ENCODE results near the gene EHMT2.
"Not testable (repeated sequence)": the region's sequence is repeated elsewhere in the genome, so short reads cannot be mapped to it uniquely, and the experiment has no call there.

The EHMT2 gene

DNA sequence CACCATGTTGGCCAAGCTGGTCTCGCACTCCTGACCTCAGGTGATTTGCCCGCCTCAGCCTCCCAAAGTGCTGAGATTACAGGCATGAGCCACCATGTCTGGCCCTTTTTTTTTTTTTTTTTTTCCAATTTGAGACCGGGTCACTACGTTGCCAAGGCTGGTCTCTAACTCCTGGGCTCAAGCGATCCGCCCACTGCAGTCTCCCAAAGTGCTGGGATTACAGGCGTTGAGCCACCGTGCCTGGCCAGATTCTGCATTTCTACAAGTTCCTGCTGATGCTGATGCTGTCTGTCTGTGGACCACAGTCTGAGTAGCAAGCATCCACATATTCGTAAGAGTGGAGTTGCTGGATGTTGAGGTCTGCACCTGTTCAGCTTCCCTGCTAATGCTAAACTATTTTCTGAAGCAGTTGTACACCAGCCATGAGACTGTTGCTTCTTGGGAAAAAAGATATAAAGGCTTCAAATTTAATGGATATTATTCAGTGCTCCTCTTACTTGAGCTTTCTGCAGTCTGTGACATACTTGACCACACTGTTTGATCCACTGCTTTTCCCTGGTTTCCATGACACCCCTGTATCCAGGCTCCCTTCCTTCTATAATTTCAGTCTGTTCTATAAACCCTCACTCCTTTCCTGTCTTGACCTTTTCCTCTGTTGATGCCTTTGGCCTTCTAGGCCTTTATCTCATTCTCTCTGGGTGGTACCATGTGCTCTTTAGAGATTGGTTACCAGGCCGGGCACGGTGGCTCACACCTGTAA, 14.5 kb upstream of the EHMT2 start:
- no peak for DNase-seq

DNA sequence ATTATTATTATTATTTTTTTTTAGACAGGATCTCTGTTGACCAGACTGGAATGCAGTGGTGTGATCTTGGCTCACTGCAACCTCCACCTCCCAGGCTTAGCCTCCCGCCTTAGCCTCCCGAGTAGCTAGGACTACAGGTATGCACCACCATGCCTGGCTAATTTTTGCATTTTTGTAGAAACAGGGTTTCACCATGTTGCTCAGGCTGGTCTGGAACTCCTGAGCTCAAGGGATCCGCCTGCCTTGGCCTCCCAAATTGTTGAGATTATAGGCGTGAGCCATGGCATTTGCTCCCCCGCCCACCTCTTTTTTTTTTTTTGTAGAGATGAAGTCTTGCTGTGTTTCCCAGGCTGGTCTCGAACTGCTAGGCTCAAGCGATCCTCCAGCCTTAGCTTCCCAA, 11.8 kb upstream of the EHMT2 start:
- DNase-seq = not testable (repeated sequence)

DNA sequence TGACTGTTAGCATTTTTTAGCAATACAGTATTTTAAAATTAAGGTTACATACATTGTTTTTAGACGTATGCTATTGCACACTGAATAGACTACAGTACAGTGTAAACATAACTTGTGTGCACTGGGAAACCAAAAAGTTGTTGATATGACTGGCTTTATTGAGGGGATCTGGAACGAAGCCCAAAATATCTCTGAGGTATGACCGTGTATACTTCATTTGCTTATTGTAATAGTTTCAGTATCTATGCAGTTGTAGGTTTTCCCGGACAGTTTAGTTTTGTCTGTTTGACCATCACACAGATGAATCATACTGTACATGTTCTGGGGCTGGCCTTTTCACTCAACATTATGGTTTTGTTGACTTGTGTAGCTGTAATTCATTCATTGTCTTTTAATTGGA, 11.3 kb upstream of the EHMT2 start:
- no peak for DNase-seq

DNA sequence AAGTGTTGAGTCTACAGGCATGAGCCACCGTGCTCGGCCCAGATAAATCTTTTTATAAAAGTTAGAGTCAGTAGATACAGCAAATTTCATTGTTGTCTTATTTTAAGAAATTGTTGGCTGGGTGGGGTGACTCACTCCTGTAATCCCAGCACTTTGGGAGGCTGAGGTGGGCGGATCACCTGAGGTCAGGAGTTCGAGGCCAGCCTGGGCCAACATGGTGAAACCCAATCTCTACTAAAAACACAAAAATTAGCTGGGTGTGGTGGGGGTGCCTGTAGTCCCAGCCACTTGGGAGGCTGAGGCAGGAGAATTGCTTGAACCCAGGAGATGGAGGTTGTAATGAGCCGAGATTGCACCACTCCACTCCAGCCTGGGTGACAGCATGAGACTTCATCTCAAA, 10.8 kb upstream of the EHMT2 start:
- not testable (repeated sequence) for DNase-seq

DNA sequence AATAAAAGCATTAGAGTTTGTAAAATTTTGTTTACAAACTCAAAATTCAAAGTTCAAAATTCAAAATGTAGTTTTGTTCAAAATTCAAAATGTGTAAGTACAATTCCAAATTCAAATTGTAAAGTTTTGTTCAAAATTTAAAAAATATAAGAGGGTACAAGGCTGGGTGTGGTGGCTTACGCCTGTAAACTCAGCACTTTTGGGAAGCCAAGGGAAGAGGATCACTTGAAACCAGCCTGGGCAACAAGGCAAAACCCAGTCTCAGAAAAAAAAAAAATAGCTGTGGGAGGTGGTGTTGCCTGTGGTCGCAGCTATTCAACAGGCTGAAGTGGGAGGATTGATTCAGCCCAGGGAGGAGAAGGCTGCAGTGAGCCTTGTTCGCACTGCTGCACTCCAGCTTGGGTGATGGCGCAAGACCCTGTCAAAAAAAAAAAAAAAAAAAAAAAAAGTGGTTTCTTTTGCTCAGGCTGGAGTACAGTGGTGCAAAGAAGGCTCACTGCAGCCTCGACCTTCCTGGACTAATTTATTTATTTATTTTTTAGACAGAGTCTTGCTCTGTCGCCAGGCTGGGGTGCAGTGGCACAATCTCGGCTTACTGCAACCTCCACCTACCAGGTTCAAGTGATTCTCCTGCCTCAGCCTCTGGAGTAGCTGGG, 9.8 kb upstream of the EHMT2 start:
- peak; percentile 57 for DNase-seq

DNA sequence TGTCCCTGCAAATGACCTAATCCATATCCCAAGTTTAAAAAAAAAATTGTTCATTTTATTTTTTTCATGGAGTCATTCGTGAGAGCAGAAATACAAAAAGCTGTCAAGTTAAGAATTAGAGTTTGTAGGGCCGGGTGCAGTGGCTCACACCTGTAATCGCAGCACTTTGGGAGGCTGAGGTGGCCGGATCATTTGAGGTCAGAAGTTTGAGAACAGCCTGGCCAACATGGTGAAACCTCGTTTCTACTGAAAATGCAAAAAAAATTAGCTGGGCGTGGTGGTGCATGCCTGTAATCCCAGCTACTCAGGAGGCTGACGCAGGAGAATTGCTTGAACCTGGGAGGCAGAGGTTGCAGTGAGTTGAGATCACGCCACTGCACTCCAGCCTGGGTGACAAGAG, 9.2 kb upstream of the EHMT2 start:
- DNase-seq = not testable (repeated sequence)

DNA sequence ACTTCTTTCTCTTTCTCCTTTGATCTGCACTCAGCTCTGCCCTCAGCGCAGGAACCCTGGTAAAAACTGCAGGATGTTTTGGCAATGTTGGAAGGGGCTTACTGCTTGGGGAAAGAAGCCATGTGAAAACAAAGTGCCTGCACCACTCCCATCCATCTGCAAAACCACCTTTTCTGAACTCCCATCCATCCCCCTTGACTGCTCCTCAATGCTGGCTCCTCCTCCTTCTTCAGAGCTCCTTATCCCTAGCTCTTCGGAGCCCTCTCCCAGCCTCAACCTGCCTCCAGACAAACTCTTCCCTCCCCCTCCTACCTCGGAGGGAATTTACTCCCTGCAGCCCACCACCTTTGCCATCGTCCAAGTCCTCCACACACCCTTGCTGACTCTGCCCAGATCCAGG, 8.6 kb upstream of the EHMT2 start:
- no peak for DNase-seq

DNA sequence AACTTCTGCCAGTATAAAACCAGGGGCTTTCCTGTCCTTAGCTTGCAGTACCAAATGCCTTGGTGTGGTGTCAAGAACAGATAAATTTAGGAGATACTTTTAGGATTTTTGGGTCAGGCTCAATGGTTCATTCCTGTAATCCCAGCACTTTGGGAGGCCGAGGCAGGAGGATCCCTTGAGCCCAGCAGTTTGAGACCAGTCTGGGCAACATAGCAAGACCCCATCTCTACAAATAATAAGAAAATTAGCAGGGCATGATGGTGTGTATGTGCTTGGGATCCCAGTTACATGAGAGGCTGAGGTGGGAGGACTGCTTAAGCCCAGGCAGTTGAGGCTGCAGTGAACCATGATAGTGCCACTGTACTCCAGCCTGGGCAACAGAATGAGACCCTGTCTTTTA, 7.5 kb upstream of the EHMT2 start:
- DNase-seq = no peak

DNA sequence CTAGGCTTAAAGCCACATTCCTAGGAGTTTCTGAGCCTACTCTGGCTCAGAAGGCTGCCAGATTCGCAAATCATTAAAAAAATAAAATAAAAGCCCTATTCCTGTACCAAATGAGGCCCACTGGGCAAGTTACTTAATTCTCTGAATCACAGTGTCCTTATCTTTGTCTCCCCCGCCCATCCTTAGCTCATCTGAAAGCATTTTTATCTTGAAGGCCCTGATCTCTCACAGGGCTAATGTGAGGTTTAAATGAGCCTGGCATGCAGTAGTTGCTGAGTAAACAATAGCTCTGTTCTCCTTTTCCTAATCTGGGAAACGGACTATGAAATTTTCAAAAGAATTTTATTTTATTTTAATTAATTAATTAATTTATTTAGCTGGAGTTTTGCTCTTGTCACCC, 6.5 kb upstream of the EHMT2 start:
- no peak for DNase-seq

DNA sequence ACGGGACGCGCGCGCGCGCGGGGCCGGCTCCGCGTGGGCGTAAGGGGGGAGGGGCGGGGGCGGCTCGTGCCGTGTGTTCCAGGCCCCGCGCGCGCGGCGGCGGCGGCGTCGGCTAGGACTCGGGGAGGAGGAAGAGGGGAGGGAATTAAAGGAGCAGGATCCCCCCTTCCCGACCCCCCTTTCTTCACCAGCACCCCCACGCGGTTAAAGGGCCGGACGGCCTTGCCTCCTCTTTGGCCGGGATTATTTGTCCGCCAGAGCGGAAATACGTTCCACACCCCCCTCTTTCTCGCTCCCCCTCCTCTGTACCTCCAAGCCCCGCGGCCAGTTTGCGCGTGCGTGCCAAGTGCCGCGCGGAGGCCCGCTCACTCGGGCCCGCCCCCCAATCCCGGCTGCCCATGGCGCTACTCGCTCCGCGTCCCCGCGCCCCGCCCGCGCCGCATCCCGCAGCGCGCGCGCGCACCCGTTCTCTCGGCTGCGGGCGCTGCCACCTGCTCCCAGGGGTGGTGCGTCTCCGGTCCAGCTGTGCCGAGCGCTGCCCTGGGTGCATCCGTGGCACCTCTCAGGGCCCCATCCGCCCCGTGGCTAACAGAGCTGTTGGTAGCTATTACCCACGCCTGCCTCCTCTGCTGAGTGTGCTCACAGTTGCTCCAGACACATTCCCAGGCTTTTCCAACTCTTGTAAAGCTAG, 4.6 kb upstream of the EHMT2 start, which contains the start of gene ZBTB12:
Gene ZBTB12, minus strand, starts transcription at position 134 of the 691 bp plus-strand sequence. CDS start 781 bp downstream, outside the sequence.
- no peak for DNase-seq

DNA sequence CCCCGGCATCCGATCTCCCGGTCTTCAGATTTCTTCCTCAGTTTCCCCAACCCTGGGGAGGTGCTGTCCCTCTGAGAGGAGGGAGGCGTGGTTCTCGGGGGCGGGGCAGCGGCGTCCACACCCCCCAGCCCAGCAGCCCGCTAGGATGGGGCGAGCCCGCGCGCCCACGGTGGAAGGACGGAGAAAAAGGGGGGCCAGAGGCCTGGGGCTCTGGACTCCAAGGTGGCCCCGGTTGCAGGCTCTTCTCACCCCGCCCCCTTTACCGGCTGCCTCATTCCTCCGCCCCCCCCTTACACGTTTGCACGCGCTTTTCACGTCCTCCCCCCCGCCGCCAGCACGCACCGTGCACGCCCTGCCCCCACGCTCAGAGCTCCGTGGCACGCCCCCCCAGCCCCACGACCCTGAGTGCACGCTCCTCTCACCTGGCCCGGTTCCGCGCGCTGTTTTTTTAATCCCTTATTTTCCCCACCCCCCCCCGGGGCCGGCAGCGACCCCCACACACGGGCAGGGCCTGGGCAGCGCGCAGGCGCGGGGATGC, 4.0 kb upstream of the EHMT2 start:
- no peak for DNase-seq

DNA sequence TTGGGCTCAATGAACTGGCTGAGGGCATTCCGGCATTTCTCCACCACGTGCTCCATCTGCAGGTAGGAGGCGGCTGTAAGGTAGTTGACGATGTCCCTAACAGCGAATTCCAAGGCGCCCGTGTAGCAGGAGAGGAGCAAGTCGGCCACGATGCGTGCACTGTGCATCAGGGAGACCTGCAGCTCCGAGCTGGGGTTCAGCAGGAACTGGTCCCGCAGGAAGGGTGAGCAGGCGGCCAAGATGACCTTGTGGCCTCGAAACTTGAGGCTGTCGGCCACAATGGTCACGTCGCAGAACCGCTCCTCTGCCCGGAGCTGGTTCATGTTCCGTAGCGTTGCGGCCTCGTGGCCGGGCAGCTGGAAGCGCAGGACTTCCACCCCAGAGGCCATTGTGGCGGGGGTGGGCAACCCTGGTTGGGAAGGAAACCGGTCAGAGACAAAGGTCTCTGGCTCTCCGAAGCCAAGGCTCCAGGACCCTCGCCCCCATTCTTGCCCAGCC, 3.5 kb upstream of the EHMT2 start:
- no peak for DNase-seq

DNA sequence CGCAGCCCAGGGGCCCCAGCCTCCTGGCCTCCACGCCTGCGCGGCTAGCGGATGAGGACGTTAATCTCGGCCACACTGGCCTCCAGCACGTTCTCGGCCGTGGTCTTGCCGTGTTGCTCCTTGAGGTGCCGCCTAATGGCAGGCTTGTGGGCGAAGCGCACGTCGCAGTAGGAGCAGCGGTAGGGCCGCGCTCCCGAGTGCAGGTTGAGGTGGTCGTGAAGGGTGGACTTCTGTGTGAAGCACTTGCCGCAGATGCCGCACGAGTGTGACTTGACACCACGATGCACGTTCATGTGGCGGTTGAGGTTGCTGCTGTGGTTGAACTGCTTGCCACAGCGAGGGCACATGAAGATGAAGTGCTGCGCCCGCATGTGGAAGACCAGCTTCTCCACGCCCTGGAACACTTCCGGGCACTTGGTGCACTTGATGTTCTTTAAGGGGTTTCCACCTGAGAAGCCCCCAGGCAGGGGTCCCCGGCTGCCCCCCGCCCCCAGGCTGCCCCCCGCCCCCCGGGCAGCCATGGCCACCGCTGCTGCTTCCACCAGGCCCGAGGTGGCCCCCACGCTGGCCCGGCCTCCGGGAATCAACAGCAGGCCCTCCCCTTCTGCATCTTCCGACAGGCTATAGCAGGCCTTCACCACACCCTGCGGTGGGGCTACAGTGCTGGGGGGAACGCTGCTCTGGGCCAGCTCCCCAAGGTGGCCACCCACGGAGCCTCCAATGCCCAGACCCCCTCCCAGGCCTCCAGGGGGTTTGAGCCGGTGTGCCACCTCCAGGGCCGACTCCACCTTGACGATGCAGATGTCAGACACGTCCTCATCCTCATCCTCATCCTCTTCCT, 2.6 kb upstream of the EHMT2 start:
- DNase-seq = no peak

DNA sequence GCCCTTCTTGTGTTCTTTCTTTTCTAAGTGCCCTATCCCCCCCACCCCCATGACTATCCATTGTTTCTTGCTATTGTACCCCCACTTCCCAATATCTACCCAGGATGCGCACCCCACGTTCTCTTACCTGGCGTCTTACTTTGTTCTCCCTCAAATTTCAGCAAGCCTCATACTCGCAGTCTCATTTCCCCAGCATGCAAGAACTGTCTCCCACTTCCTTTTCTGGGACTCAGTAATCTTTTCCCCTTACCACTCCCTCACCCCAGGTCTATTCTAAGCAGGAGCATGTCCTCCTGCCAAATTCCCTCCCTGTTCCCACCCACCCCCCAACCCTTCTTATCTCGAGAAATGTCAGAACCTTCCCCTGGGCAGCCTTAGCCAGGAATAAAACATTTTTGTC, 1.7 kb upstream of the EHMT2 start:
- no peak for DNase-seq

DNA sequence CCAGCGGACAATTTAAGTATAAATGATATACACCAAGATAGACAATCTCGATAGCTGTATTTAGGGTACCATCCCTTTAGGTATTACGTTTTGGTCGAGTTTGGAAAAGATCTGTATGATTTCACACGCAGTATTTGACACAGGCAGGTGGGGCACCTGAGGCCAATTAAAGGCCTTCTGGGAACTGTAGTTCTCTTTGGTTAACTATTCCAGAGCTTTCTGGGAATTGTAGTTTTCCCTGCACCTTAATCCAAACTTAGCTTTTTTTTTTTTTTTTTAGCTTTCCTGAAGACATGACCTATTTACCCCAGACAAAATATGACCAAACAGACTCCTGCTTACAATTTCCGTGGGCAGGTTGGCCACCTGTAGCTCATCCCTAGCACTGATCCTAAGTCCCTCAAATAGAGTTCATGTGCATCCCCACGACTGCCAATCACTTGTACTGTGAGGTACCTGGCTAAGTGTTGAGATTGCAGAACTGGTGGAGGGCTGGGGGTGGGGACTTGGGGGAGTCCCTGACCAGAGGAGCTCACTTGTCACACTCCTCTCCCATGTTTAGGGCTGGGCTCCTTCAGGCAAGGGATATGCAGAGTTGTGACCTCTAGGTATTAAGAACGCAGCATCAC, 999 bp upstream of the EHMT2 start:
- no peak for DNase-seq

DNA sequence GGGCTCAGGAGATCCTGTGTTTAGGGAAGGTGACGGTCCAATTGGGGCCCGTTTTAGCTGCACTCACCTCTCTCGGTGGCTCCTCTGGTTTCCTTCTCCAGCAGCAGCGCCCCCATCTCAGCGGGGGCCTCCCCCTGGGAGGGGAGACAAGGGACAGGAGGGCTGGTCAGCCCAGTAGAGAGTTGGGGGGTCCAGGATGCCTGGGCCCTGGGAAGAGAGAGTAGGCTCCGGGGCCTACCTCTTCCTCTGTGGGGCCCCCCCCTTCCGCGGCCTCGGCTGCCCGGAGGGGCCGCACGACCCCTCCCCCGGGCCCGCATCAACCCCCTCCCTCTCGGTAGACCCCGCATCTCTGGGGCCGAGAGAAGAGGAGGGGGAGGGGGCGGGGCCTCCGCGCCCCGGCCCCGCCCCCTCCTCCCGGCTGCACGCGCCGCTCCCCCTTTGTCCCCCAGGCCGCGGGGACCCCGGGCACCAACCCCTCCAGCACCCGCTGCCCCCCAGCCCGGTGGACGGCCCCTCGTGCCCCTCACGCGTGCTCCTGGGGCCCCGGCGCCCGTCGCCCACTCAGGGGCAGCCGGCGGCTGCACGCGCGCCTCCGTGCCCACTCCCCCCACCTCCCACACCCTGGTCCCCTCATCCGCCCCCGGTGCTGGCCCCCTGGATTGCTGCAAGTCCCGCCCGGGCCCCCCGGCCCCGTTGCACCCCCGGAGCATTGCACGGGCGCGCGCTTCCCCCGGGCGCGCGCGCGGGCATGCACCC, 464 bp downstream of the EHMT2 start:
- no peak for DNase-seq

DNA sequence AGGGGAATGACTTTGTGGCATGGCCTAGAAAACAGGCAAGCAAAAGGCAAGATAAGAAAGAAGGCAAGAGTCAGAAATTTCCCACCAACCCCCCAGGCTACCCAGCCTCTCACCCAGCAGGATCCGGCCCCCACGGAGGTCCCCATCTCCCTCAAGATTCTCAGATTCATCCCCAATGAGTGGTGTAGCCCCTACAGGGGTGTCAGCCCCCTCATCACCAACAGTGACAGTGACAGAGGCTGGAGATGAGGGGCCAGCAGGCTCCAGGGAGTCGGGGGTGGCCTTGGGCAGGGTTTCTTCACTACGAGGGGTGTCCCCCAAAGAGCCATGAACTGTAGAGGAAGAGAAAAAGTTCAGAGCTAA, 1.0 kb downstream of the EHMT2 start:
- no peak for DNase-seq

DNA sequence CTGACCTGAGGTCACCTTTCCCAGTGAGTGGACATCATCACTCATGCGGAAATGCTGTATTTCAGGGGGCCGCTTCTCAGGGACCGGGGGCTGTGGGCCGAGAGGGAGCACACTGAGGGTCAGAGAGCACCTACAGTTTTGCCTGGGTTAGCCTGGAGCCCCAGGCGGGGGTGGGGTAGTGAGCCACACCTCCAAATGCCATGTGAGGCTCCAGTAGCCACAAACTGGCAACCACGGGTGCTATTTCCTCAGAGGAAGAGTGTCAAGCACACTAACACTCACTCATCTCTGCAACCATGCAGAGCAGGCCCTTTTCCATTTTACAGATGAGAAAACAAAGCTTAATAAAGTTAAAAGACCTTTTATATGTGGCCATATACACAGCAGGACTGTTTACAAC, 4.7 kb downstream of the EHMT2 start:
- DNase-seq = no peak

DNA sequence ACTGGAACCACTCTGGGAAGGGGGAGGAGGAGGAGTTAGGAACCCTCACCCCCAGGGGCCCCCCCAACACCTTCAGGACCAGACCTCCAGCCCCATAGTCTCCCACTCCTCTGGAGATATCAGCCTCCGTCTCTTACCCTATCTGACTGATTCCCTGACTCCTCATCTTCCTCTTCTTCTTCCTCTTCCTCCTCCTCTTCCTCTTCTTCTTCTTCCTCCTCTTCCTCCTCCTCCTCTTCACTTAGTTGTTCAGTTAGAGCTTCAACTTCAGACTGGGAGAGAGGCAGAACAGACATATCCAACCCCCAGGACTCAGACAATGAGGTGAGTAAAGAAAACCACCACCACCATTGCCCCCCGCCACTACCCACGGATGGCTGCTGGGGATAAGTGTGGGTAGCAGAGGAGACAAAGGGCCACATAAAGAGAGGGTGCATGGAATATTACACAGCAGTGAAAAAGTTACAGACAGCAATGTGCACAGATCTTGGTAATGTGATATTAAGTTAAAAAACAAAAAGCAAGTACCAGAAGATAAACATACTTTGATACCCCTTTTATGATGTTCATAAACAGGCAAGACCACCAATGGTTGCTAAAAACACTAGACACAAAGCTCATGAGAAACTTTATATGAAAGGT, 8.0 kb downstream of the EHMT2 start:
- DNase-seq = no peak

DNA sequence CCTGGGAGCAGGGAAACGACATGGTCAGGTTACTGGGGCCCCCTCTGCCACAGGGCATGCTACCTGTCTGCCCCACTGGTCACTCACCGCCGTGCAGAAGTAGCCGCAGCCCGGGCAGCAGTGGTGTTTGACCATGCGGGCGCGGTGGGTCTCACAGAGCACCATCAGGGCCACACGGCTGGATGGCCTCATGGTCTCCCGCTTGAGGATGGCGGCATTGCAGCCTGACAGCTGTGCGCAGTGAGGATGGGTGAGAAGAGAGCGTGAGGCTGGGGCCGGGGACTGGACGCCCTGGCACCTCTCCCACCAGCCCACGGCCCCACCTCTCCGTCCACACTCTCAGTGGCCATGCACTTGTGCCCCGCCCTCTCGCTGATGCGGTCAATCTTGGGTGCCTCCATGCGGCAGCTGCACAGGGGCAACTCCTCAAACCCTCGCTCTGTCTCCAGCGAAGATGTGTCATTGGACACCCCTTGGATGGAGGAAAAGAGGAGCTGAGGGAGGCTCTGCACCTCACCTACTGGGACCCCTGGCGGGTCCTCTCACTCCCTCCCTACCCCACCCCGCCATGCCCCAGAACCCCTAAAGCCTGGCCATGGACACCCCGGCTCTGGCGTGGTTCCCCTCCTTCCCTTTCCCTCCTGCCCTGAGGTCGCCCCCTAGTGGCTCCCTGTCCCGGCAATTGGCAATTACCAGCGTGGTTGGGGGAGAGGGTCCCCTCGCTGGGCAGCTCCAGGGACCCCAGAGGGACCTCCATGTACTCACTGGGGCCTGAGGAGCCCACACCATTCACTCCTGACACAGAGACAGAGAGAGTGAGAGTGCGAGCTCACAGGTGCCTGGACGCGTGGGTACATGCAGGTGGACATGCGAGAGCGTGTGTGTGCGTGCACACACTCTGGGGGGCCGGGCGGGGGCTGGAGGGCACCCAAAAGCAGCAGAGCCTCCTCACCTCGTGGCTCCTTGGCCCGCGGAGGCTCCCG, 8.9 kb downstream of the EHMT2 start:
- DNase-seq = no peak

All from SIG-M5 (cell line).